GM19372 (cell line): ENCODE results near the gene KIF3A.

Source experiments
- ATAC-seq: cut with Tn5 transposase; IDR thresholded peaks from one replicate; pipeline ENCODE4 v1.9.1; 2021; ENCODE audit warnings: mild to moderate bottlenecking, low read depth, moderate library complexity; ENCODE audit not compliant: unreplicated experiment

KIF3A gene

GRCh38 chr5:132736853-132737833, at the start of gene KIF3A:
Gene KIF3A (minus strand): TSS chr5:132737546. CDS start chr5:132737419, 127 bp downstream.
- ATAC-seq: peak; percentile 87

- ATAC-seq: no peak
Measured at GRCh38 chr5:132787076-132787475, 49.7 kb upstream of the KIF3A start.

- no peak for ATAC-seq
Measured at GRCh38 chr5:132785864-132786263, 48.5 kb upstream of the KIF3A start.

GRCh38 chr5:132785365-132785764, 48.0 kb upstream of the KIF3A start:
- no peak for ATAC-seq

GRCh38 chr5:132782101-132782500, 44.8 kb upstream of the KIF3A start:
- ATAC-seq: no peak

GRCh38 chr5:132781029-132781428, 43.7 kb upstream of the KIF3A start:
- no peak for ATAC-seq

GRCh38 chr5:132780577-132780976, 43.2 kb upstream of the KIF3A start:
- ATAC-seq: no peak

- no peak for ATAC-seq
Measured at GRCh38 chr5:132779961-132780360, 42.6 kb upstream of the KIF3A start.

- ATAC-seq: no peak
Measured at GRCh38 chr5:132778856-132779255, 41.5 kb upstream of the KIF3A start.

GRCh38 chr5:132778129-132778528, 40.8 kb upstream of the KIF3A start:
- ATAC-seq: no peak

- peak; percentile 49 for ATAC-seq
Measured at GRCh38 chr5:132777209-132778069, 40.1 kb upstream of the KIF3A start, which contains the start of gene SEPTIN8. Gene SEPTIN8 (minus strand): TSS chr5:132777239. CDS start chr5:132777137, 102 bp downstream.

- no peak for ATAC-seq
Measured at GRCh38 chr5:132776938-132777208, 39.5 kb upstream of the KIF3A start.

- ATAC-seq: peak; percentile 13
Measured at GRCh38 chr5:132776131-132776937, 39.0 kb upstream of the KIF3A start.

GRCh38 chr5:132775476-132775961, 38.2 kb upstream of the KIF3A start:
- ATAC-seq: no peak

- ATAC-seq: no peak
Measured at GRCh38 chr5:132774896-132775295, 37.5 kb upstream of the KIF3A start.

GRCh38 chr5:132774406-132774805, 37.1 kb upstream of the KIF3A start:
- no peak for ATAC-seq

- no peak for ATAC-seq
Measured at GRCh38 chr5:132773601-132774355, 36.4 kb upstream of the KIF3A start.

GRCh38 chr5:132773114-132773513, 35.8 kb upstream of the KIF3A start:
- no peak for ATAC-seq

- ATAC-seq: no peak
Measured at GRCh38 chr5:132772291-132773070, 35.1 kb upstream of the KIF3A start.
